ENCODE measurements around the gene ZNF112. TPM values are rescaled to one million over a fixed set of nuclear protein-coding genes. Genes with fewer than 3 reads are reported as not detected.

ZNF112 gene
- 3.4 and 5.1 TPM in 2 replicates for total RNA-seq

GRCh38 chr19:44356383-44357111 lies at the start of gene ZNF112:
Gene ZNF112, minus strand, starts transcription at chr19:44356680. Its CDS starts 16,141 bp downstream, at chr19:44340539.

GRCh38 chr19:44401139-44402115 lies 44.9 kb upstream of the ZNF112 start, which contains the start of gene ZNF285:
Gene ZNF285, minus strand, starts transcription at chr19:44401608. Its CDS starts 4,395 bp downstream, at chr19:44397213.

GRCh38 chr19:44304659-44305193 lies 51.8 kb downstream of the ZNF112 start, which contains the start of gene ZNF235:
Gene ZNF235, minus strand, starts transcription at chr19:44305025. Its CDS starts 1,621 bp downstream, at chr19:44303404.

Other genes starting within 250 kb of the ZNF112 start
- 1.9 and 4.0 TPM in 2 replicates for gene ZNF225, start 243.3 kb downstream of the ZNF112 start, total RNA-seq
- 5.8 and 6.0 TPM in 2 replicates for gene ZNF234, start 215.1 kb downstream of the ZNF112 start, total RNA-seq
- gene ZNF226, start 191.6 kb downstream of the ZNF112 start, total RNA-seq: 7.2 and 9.0 TPM in 2 replicates
- 10.0 and 10.4 TPM in 2 replicates for gene ZNF227, start 144.1 kb downstream of the ZNF112 start, total RNA-seq
- 0.24 and 1.1 TPM in 2 replicates for gene ZNF233, start 96.8 kb downstream of the ZNF112 start, total RNA-seq
- 2.1 and 3.1 TPM in 2 replicates for gene ZNF235, start 51.7 kb downstream of the ZNF112 start, total RNA-seq
- gene ZNF285, start 44.9 kb upstream of the ZNF112 start, total RNA-seq: 2.3 and 3.9 TPM in 2 replicates
- gene ZNF229, start 91.8 kb upstream of the ZNF112 start, total RNA-seq: 8.5 and 10.4 TPM in 2 replicates
- 4.0 and 8.0 TPM in 2 replicates for gene ZNF180, start 143.8 kb upstream of the ZNF112 start, total RNA-seq
- gene CEACAM20, start 173.0 kb upstream of the ZNF112 start, total RNA-seq: not detected in 2 replicates